Tibial artery (tissue), 4 donors: Measurements from ENCODE around the gene POU2AF3.

Experiments
- DNase-seq, 2 donors: peaks; one replicate each; pipeline ENCODE4 v3.0.0-alpha.2; 2019
- H3K27ac ChIP-seq, 2 donors: fragments of 200-600 bp; sonication (generic) in 1 of 2; 1 replicate in 1 of 2; 2 replicates in 1 of 2; pipeline ENCODE4 v1.5.1; 2018 to 2019; ENCODE audit warnings: mild to moderate bottlenecking in 1 of 2
- H3K27me3 ChIP-seq, 2 donors: fragments of 200-600 bp; sonication (generic) in 1 of 2; one replicate each; pipeline versions ENCODE4 v1.5.1 to v1.6.0; 2016 to 2019
- H3K36me3 ChIP-seq, 3 donors: fragments of 200-600 bp; sonication (generic) in 2 of 3; one replicate each; pipeline ENCODE4 v1.5.1; 2016 to 2019; ENCODE audit warnings: mild to moderate bottlenecking in 2 of 3
- H3K4me1 ChIP-seq, 4 donors: fragments of 200-600 bp; sonication (generic) in 2 of 4; 1 replicate in 3 of 4; 2 replicates in 1 of 4; pipeline ENCODE4 v1.5.1; 2016 to 2019
- H3K4me3 ChIP-seq, 2 donors: fragments of 200-600 bp; sonication (generic) in 1 of 2; 1 replicate in 1 of 2; 2 replicates in 1 of 2; pipeline ENCODE4 v1.5.1; 2018 to 2019; ENCODE audit warnings: mild to moderate bottlenecking in 2 of 2
- H3K9me3 ChIP-seq, 3 donors: fragments of 200-600 bp; sonication (generic) in 1 of 3; one replicate each; pipeline ENCODE4 v1.5.1; 2016 to 2019
- intact Hi-C: fragments of 100-400 bp; cut with DNase I; formaldehyde crosslinking; loops from one replicate; pipeline ENCODE4 v1.15.0; 2023; ENCODE audit warnings: low total_unique reads
- TF ChIP-seq, protein P1 (sequence below), 2 experiments: fragments of 200-600 bp in 1 of 2; fragments of 450-650 bp in 1 of 2; IDR thresholded peaks; one replicate each; pipeline ENCODE4 v1.5.1; 2017 to 2019; ENCODE audit warnings: antibody characterized with exemption in 2 of 2, mild to moderate bottlenecking in 1 of 2, moderate library complexity in 1 of 2

The POU2AF3 gene

DNA sequence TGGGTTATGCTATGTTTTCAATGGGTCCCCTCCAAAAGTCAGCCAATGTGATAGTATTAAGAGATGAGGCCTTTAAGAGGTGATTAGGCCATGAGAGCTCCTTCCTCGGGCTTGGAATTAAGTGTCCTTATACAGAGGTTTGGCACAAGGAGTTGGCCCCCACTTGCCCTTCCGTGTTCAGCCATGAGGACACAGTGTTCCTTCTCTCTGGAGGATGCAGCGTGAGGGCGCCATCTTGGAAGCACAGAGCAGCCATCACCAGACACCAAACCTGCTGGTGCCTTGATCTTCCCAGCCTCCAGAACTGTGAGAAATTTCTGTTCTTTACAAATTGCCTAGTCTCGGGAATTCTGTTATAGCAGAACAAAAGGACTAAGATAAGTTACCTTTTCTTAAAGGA, 26.9 kb downstream of the POU2AF3 start:
- H3K36me3 ChIP-seq: no peaks in the 10 kb centered on the region
- no peaks in the 10 kb centered on the region for H3K27me3 ChIP-seq
- H3K9me3 ChIP-seq: no peaks in the 10 kb centered on the region
- H3K4me1 ChIP-seq: peaks cover 0 to 79% (median 53%) of the 10 kb centered on the region in 4 donors
- H3K27ac ChIP-seq: peak overlapping the region; percentile 72 to 80
- intact Hi-C loops: no loop called here
- peak; percentile 55 to 76 for DNase-seq
- H3K4me3 ChIP-seq: no peak overlapping the region
- TF ChIP-seq, protein P1, sequence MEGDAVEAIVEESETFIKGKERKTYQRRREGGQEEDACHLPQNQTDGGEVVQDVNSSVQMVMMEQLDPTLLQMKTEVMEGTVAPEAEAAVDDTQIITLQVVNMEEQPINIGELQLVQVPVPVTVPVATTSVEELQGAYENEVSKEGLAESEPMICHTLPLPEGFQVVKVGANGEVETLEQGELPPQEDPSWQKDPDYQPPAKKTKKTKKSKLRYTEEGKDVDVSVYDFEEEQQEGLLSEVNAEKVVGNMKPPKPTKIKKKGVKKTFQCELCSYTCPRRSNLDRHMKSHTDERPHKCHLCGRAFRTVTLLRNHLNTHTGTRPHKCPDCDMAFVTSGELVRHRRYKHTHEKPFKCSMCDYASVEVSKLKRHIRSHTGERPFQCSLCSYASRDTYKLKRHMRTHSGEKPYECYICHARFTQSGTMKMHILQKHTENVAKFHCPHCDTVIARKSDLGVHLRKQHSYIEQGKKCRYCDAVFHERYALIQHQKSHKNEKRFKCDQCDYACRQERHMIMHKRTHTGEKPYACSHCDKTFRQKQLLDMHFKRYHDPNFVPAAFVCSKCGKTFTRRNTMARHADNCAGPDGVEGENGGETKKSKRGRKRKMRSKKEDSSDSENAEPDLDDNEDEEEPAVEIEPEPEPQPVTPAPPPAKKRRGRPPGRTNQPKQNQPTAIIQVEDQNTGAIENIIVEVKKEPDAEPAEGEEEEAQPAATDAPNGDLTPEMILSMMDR (IDR thresholded peaks at IDR 0.05): no peak

DNA sequence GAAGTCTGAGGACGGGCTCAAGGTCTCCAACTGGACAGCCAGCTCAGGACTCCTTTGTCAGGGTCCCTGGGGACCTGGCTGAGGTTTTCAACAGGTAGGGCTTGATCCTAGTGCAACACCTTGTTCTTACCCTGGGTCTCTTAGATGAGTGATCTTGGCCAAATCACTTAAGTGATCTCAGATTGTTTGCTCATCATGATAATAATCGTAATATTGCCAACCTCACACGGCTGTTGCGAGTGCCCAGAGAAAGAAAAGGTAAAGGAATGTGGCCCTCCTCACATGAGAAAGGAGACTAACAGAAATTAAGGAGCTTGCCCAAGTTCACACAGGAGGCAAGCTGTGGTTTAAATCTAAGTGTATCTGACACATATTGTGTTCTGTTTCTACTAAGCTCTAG, 28.5 kb downstream of the POU2AF3 start:
- H3K27me3 ChIP-seq: no peaks in the 10 kb centered on the region
- H3K27ac ChIP-seq: peak overlapping the region; percentile 72 to 80
- DNase-seq: no peak
- intact Hi-C loops: no loop called here
- no peak overlapping the region for H3K4me3 ChIP-seq
- no peaks in the 10 kb centered on the region for H3K36me3 ChIP-seq
- TF ChIP-seq, protein P1 (IDR thresholded peaks at IDR 0.05): no peak
- H3K9me3 ChIP-seq: no peaks in the 10 kb centered on the region
- peaks cover 0 to 85% (median 60%) of the 10 kb centered on the region in 4 donors for H3K4me1 ChIP-seq

DNA sequence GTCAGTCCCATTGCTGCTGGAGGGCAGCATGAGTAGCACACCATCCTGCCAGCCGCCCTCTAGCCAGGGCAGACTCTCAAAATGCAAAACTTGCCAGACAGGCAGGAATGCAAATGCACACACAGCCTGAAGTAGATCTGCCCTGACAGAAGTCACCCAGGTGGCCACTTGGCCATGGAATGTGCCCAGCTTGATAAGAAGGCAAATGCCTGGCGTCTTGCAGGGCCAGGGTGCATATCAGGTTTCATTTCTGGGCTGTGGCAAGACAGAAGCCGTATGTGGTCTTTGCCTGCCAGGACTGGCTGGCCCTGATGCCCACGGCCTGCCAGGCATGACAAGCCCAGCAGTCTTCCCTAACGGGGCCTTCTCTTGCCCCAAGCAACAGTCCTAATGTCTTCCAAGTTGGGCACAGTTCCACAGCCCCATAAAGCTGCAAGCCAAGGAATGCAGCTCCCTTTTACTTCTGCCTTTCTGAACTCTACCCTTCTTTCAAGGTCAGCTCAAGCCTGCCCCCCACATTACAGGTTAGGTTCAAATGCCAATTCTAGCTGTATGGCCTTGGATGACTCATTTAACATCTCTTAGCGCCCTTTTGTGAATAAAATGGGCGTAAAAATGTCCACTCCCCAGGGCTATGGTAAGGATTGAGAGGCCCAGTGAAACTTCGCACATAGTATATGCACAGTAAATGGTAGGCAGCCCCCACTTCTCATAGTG, 29.7 kb downstream of the POU2AF3 start:
- Histone ChIP-seq H3K27ac (peak overlapping the region; percentile 72 to 80), H3K4me3 (no peak overlapping the region), H3K27me3 (no peaks in the 10 kb centered on the region), H3K36me3 (no peaks in the 10 kb centered on the region), H3K9me3 (no peaks in the 10 kb centered on the region), H3K4me1 (peaks cover 0 to 95% (median 65%) of the 10 kb centered on the region in 4 donors)
- peak in 1 of 2 donors; percentile 74 for DNase-seq
- TF ChIP-seq, protein P1 (IDR thresholded peaks at IDR 0.05): no peak
- intact Hi-C loops: no loop called here

DNA sequence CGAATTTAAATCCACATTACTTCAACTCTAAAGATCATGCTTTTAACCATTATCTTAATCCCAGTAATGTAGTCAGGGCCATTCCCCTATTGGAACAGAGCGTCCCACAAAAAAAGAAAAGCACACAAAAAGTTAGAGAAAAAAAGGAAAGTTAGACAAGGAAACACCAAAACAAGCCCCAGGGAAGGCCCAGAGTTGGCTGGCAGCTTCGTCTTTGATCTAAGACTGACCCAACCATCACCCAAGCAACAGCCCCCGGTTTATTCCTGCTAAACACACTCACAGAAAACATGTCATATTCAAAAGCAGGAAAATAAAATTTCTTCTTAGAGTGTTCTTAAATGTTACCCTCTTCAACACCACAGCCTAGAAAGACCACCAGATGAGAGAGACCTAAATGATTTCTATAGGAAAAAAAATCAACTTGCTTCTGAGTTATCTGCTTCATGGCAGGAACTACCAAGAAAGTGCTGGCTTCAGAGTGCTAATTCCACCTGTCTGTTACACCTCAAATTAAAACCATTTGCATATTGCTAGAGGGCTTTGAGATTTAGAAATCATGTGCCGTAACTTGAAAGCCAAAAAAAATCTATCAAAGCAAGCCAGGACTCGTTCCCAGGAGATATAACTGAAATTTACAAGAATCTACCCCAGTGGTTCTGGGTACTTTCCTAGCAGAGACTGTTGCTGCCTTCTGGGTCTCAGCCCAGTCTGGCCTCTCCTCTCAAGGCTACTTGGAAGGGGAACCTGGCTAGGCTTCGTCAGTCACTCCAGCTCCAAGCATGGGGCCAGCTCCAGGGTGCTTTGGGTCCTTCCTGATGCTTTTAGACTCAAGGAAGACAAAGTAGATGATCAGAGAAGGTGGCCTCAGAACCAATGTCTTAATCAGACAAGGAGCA, 31.2 kb downstream of the POU2AF3 start:
- intact Hi-C loops: no loop called here
- TF ChIP-seq, protein P1 (IDR thresholded peaks at IDR 0.05): no peak
- H3K27ac ChIP-seq: peak overlapping the region; percentile 72 to 80
- H3K36me3 ChIP-seq: no peaks in the 10 kb centered on the region
- peaks cover 0 to 90% (median 64%) of the 10 kb centered on the region in 4 donors for H3K4me1 ChIP-seq
- no peaks in the 10 kb centered on the region for H3K9me3 ChIP-seq
- DNase-seq: peak; percentile 73 to 89
- no peak overlapping the region for H3K4me3 ChIP-seq
- no peaks in the 10 kb centered on the region for H3K27me3 ChIP-seq

DNA sequence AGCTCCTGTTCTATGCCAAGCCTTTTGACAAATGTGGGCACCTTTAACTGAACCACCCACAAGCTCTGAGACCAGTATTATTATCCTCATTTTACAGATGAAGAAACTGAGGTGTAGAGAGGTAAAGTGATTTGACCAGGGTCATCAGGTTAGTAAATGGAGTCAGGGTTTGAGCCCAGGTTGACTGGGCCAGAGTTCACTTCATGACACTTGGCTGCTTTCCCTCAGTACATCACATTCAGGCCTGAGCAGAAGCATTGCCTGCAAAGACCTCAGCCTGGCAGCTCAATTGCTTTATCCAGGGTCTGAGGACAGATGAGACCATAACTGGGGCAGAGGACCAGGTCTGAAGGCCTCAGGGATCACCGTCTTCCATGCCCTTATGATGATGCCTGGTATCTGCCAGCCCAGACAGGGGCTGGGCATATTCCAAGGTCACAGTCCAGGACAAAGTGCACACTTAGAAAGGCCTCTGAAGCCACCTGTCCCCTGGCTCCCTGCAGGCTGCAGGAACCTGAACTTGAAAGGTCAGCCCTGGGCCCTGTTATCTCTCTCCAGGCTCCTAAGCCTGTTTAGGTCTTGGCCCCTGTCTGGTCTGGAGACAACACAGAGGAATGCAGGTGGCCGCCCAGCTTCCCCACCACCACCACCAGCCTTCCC, 32.0 kb downstream of the POU2AF3 start:
- Histone ChIP-seq H3K27me3 (no peaks in the 10 kb centered on the region), H3K27ac (peak overlapping the region; percentile 72 to 80), H3K9me3 (no peaks in the 10 kb centered on the region), H3K4me1 (peaks cover 0 to 90% (median 64%) of the 10 kb centered on the region in 4 donors), H3K36me3 (no peaks in the 10 kb centered on the region), H3K4me3 (no peak overlapping the region)
- TF ChIP-seq, protein P1 (IDR thresholded peaks at IDR 0.05): no peak
- DNase-seq: no peak
- intact Hi-C loops: no loop called here
